HEK293 (cell line): ENCODE results near the gene LRRC27.

Source experiments
- GLIS2 ChIP-seq: fragments of 450-650 bp; formaldehyde crosslinking; IDR thresholded peaks from 2 replicates; pipeline ENCODE4 v1.5.1; 2016; ENCODE audit warnings: missing biosample characterization, missing genetic modification characterization
- KLF9 ChIP-seq: fragments of 450-650 bp; formaldehyde crosslinking; IDR thresholded peaks from 2 replicates; pipeline ENCODE4 v1.5.1; 2016; ENCODE audit warnings: missing biosample characterization, missing genetic modification characterization, low read depth
- TCF7L2 ChIP-seq: IDR thresholded peaks from 2 replicates; pipeline ENCODE4 v1.6.1; 2011; ENCODE audit warnings: low read depth, mild to moderate bottlenecking, inconsistent platforms, low read length, moderate library complexity, borderline replicate concordance
- TRIM28 ChIP-seq: IDR thresholded peaks from 2 replicates; pipeline ENCODE4 v1.6.1; 2011; ENCODE audit warnings: low read length, control low read depth, borderline replicate concordance
- ZNF274 ChIP-seq, 2 experiments: fragments of 200-500 bp in 1 of 2; fragments of 450-650 bp in 1 of 2; sonication (Bioruptor generic) in 1 of 2; formaldehyde crosslinking in 1 of 2; IDR thresholded peaks; 2 replicates each; pipeline versions ENCODE4 v1.5.1 to v1.6.1; 2014 to 2016; ENCODE audit warnings: borderline replicate concordance in 1 of 2, inconsistent platforms in 1 of 2, low read length in 1 of 2, missing biosample characterization in 1 of 2, missing genetic modification characterization in 1 of 2
- ZNF555 ChIP-seq: fragments of 450-650 bp; formaldehyde crosslinking; conservative IDR thresholded peaks from 2 replicates; pipeline ENCODE4 v1.5.1; 2017; ENCODE audit warnings: missing biosample characterization, mild to moderate bottlenecking, missing genetic modification characterization, inconsistent platforms
- ZNF629 ChIP-seq: fragments of 450-650 bp; formaldehyde crosslinking; IDR thresholded peaks from 2 replicates; pipeline ENCODE4 v1.5.1; 2017; ENCODE audit warnings: missing biosample characterization, missing genetic modification characterization
- ZNF76 ChIP-seq: fragments of 450-650 bp; formaldehyde crosslinking; IDR thresholded peaks from 2 replicates; pipeline ENCODE4; 2016; ENCODE audit warnings: low read depth, missing biosample characterization, missing genetic modification characterization, borderline replicate concordance
- ZNF792 ChIP-seq: fragments of 450-650 bp; formaldehyde crosslinking; IDR thresholded peaks from 2 replicates; pipeline ENCODE4 v1.5.1; 2016; ENCODE audit warnings: missing biosample characterization, missing genetic modification characterization
- TF ChIP-seq, protein P1 (sequence below): fragments of 450-650 bp; formaldehyde crosslinking; IDR thresholded peaks from 2 replicates; pipeline ENCODE4 v1.5.1; 2016; ENCODE audit warnings: missing biosample characterization, missing genetic modification characterization
- TF ChIP-seq, protein P2 (sequence below): fragments of 450-650 bp; formaldehyde crosslinking; IDR thresholded peaks from 2 replicates; pipeline ENCODE4 v1.5.1; 2016; ENCODE audit warnings: missing biosample characterization, missing genetic modification characterization

DNA sequence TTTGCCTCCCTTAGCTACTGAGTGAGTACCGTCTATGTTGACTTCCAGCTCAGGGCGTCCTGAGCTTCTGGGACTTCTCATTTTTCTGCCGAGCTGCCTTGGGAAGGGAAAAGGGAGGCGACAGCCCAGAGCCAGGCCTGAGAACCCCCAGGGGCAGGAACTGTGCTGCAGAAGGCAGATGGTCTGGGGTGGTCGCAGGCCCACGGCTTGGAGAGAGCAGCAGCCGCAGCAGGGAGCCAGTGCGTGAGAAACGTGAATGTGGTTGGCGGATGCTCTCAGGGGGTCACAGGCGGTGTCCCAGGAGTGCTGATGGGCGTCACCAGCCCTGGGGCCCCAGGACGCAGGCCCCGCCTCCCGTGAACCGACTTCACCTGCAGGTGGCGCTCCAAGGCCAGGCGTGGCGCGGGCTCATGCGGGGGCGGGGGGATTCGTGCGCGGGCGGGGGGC, 55.8 kb downstream of the LRRC27 start:
- no peak for TF ChIP-seq ZNF629 (tag by site-specific recombination)
- peak; percentile 89 for TF ChIP-seq KLF9 (tag by site-specific recombination)
- TF ChIP-seq, protein P1, sequence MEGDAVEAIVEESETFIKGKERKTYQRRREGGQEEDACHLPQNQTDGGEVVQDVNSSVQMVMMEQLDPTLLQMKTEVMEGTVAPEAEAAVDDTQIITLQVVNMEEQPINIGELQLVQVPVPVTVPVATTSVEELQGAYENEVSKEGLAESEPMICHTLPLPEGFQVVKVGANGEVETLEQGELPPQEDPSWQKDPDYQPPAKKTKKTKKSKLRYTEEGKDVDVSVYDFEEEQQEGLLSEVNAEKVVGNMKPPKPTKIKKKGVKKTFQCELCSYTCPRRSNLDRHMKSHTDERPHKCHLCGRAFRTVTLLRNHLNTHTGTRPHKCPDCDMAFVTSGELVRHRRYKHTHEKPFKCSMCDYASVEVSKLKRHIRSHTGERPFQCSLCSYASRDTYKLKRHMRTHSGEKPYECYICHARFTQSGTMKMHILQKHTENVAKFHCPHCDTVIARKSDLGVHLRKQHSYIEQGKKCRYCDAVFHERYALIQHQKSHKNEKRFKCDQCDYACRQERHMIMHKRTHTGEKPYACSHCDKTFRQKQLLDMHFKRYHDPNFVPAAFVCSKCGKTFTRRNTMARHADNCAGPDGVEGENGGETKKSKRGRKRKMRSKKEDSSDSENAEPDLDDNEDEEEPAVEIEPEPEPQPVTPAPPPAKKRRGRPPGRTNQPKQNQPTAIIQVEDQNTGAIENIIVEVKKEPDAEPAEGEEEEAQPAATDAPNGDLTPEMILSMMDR (tag by site-specific recombination), result peak; percentile 76
- TF ChIP-seq ZNF555 (tag by site-specific recombination), result no peak
- TF ChIP-seq TRIM28, result no peak
- no peak for TF ChIP-seq ZNF274 (IDR thresholded peaks at IDR 0.05; ENCODE audit: low read length)
- TF ChIP-seq ZNF274 (tag by site-specific recombination; IDR thresholded peaks at IDR 0.05; ENCODE audit: borderline replicate concordance), result no peak
- TF ChIP-seq TCF7L2, result no peak
- TF ChIP-seq, protein P2, sequence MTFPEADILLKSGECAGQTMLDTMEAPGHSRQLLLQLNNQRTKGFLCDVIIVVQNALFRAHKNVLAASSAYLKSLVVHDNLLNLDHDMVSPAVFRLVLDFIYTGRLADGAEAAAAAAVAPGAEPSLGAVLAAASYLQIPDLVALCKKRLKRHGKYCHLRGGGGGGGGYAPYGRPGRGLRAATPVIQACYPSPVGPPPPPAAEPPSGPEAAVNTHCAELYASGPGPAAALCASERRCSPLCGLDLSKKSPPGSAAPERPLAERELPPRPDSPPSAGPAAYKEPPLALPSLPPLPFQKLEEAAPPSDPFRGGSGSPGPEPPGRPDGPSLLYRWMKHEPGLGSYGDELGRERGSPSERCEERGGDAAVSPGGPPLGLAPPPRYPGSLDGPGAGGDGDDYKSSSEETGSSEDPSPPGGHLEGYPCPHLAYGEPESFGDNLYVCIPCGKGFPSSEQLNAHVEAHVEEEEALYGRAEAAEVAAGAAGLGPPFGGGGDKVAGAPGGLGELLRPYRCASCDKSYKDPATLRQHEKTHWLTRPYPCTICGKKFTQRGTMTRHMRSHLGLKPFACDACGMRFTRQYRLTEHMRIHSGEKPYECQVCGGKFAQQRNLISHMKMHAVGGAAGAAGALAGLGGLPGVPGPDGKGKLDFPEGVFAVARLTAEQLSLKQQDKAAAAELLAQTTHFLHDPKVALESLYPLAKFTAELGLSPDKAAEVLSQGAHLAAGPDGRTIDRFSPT, result no peak
- peak; percentile 94 for TF ChIP-seq GLIS2 (tag by site-specific recombination)
- TF ChIP-seq ZNF792, result no peak
- TF ChIP-seq ZNF76 (tag by site-specific recombination), result peak; percentile 21; the same call in 1 of the 2 replicates
